ENCODE results near the gene MAP3K2. TPM values are rescaled to one million over a fixed set of nuclear protein-coding genes. Genes with fewer than 3 reads are reported as not detected.

The MAP3K2 gene
- total RNA-seq, 1 experiment from 2014 or later: 54.8 TPM

GRCh38 chr2:127407091-127407490 is 19.3 kb upstream of the MAP3K2 start:
- ChIA-PET POLR2A (ENCODE audit: low non-redundant PET) (no interaction called here), CTCF (no interaction called here)
- no peak overlapping the region for H3K4me3 ChIP-seq (ENCODE audit: low read depth, low read length, poor library complexity, severe bottlenecking)
- H3K9me3 ChIP-seq (ENCODE audit: low read depth, low read length, poor library complexity, severe bottlenecking): no peaks in the 10 kb centered on the region
- H3K27ac ChIP-seq (ENCODE audit: low read depth, low read length, poor library complexity, severe bottlenecking): no peak overlapping the region
- intact Hi-C loops (cut with micrococcal nuclease; ENCODE audit: unreplicated experiment): no loop called here
- H3K27me3 ChIP-seq (replicated peaks; ENCODE audit: insufficient read depth, low read depth, low read length, poor library complexity): no peaks in the 10 kb centered on the region
- no TSS peak for BruUV-seq (replicated peaks)
- TF ChIP-seq EZH2 (IDR thresholded peaks at IDR 0.05; ENCODE audit: borderline replicate concordance, low read depth, low read length, poor library complexity, severe bottlenecking) (no peak), CTCF (conservative IDR thresholded peaks at IDR 0.05; ENCODE audit: low read depth, low read length) (no peak)
- DNase-seq (ENCODE audit: low spot score): no peak
- peaks cover 31% of the 10 kb centered on the region for H3K4me1 ChIP-seq (ENCODE audit: insufficient read depth, low read length, poor library complexity, severe bottlenecking)
- no peaks in the 10 kb centered on the region for H3K36me3 ChIP-seq (ENCODE audit: insufficient read depth, low read length, poor library complexity, severe bottlenecking)

GRCh38 chr2:127406454-127406853 is 18.7 kb upstream of the MAP3K2 start:
- ChIA-PET POLR2A (ENCODE audit: low non-redundant PET) (no interaction called here), CTCF (interaction anchor here (0.6 kb wide), 1 partner anchor 105 kb away, joined by 4 read pairs; no protein-coding TSS in a partner anchor)
- no peak overlapping the region for H3K27ac ChIP-seq (ENCODE audit: low read depth, low read length, poor library complexity, severe bottlenecking)
- TF ChIP-seq CTCF (conservative IDR thresholded peaks at IDR 0.05; ENCODE audit: low read depth, low read length): no peak
- no peak for TF ChIP-seq EZH2 (IDR thresholded peaks at IDR 0.05; ENCODE audit: borderline replicate concordance, low read depth, low read length, poor library complexity, severe bottlenecking)
- no peak for DNase-seq (ENCODE audit: low spot score)
- H3K4me1 ChIP-seq (ENCODE audit: insufficient read depth, low read length, poor library complexity, severe bottlenecking): peaks cover 25% of the 10 kb centered on the region
- no peaks in the 10 kb centered on the region for H3K27me3 ChIP-seq (replicated peaks; ENCODE audit: insufficient read depth, low read depth, low read length, poor library complexity)
- H3K4me3 ChIP-seq (ENCODE audit: low read depth, low read length, poor library complexity, severe bottlenecking): no peak overlapping the region
- H3K36me3 ChIP-seq (ENCODE audit: insufficient read depth, low read length, poor library complexity, severe bottlenecking): no peaks in the 10 kb centered on the region
- no peaks in the 10 kb centered on the region for H3K9me3 ChIP-seq (ENCODE audit: low read depth, low read length, poor library complexity, severe bottlenecking)
- intact Hi-C loops (cut with micrococcal nuclease; ENCODE audit: unreplicated experiment): no loop called here
- BruUV-seq (replicated peaks): no TSS peak

GRCh38 chr2:127405255-127405610 is 17.5 kb upstream of the MAP3K2 start:
- ChIA-PET POLR2A (ENCODE audit: low non-redundant PET) (no interaction called here), CTCF (no interaction called here)
- intact Hi-C loops (cut with micrococcal nuclease; ENCODE audit: unreplicated experiment): no loop called here
- Histone ChIP-seq H3K27ac (ENCODE audit: low read depth, low read length, poor library complexity, severe bottlenecking) (no peak overlapping the region), H3K36me3 (ENCODE audit: insufficient read depth, low read length, poor library complexity, severe bottlenecking) (no peaks in the 10 kb centered on the region), H3K4me3 (ENCODE audit: low read depth, low read length, poor library complexity, severe bottlenecking) (no peak overlapping the region), H3K4me1 (ENCODE audit: insufficient read depth, low read length, poor library complexity, severe bottlenecking) (peaks cover 14% of the 10 kb centered on the region), H3K9me3 (ENCODE audit: low read depth, low read length, poor library complexity, severe bottlenecking) (no peaks in the 10 kb centered on the region), H3K27me3 (replicated peaks; ENCODE audit: insufficient read depth, low read depth, low read length, poor library complexity) (no peaks in the 10 kb centered on the region)
- DNase-seq (ENCODE audit: low spot score): no peak
- TF ChIP-seq CTCF (conservative IDR thresholded peaks at IDR 0.05; ENCODE audit: low read depth, low read length) (no peak), EZH2 (IDR thresholded peaks at IDR 0.05; ENCODE audit: borderline replicate concordance, low read depth, low read length, poor library complexity, severe bottlenecking) (no peak)
- BruUV-seq (replicated peaks): no TSS peak

Measured in A673 (cell line).